HG03039 (cell line): ENCODE measurements around the gene PIP4K2A.

Source experiments
- ATAC-seq: cut with Tn5 transposase; IDR thresholded peaks from one replicate; pipeline ENCODE4 v1.9.1; 2021; ENCODE audit warnings: mild to moderate bottlenecking, moderate library complexity; ENCODE audit not compliant: unreplicated experiment

PIP4K2A gene

GRCh38 chr10:22643116-22643515, 71.3 kb downstream of the PIP4K2A start:
- no peak for ATAC-seq

- no peak for ATAC-seq
These were observed 72.6 kb downstream of the PIP4K2A start for GRCh38 chr10:22641743-22642142.

GRCh38 chr10:22640359-22640758, 74.0 kb downstream of the PIP4K2A start:
- ATAC-seq: no peak

- no peak for ATAC-seq
These were observed 75.5 kb downstream of the PIP4K2A start for GRCh38 chr10:22638863-22639262.

GRCh38 chr10:22637491-22637890, 76.9 kb downstream of the PIP4K2A start:
- no peak for ATAC-seq

- no peak for ATAC-seq
These were observed 78.7 kb downstream of the PIP4K2A start for GRCh38 chr10:22635650-22636049.

GRCh38 chr10:22634606-22635459, 79.5 kb downstream of the PIP4K2A start:
- ATAC-seq: no peak

GRCh38 chr10:22634093-22634492, 80.3 kb downstream of the PIP4K2A start:
- ATAC-seq: no peak

- ATAC-seq: no peak
These were observed 80.8 kb downstream of the PIP4K2A start for GRCh38 chr10:22633528-22633927.

- ATAC-seq: no peak
These were observed 81.3 kb downstream of the PIP4K2A start for GRCh38 chr10:22633106-22633505.

GRCh38 chr10:22631646-22632278, 82.6 kb downstream of the PIP4K2A start:
- ATAC-seq: no peak

GRCh38 chr10:22631185-22631584, 83.2 kb downstream of the PIP4K2A start:
- ATAC-seq: no peak

GRCh38 chr10:22630234-22631174, 83.9 kb downstream of the PIP4K2A start:
- ATAC-seq: peak; percentile 81

GRCh38 chr10:22629852-22630233, 84.5 kb downstream of the PIP4K2A start:
- no peak for ATAC-seq

GRCh38 chr10:22629126-22629525, 85.3 kb downstream of the PIP4K2A start:
- ATAC-seq: no peak

- ATAC-seq: no peak
These were observed 86.1 kb downstream of the PIP4K2A start for GRCh38 chr10:22628309-22628708.

- ATAC-seq: no peak
These were observed 87.6 kb downstream of the PIP4K2A start for GRCh38 chr10:22626784-22627183.

GRCh38 chr10:22625516-22626290, 88.7 kb downstream of the PIP4K2A start:
- ATAC-seq: no peak

- no peak for ATAC-seq
These were observed 90.1 kb downstream of the PIP4K2A start for GRCh38 chr10:22624287-22624738.

- no peak for ATAC-seq
These were observed 90.6 kb downstream of the PIP4K2A start for GRCh38 chr10:22623633-22624253.
